ENCODE data around the gene PCSK1N.

- TF ChIP-seq CTCF (IDR thresholded peaks at IDR 0.05; ENCODE audit: poor library complexity) (no peak), EZH2 (IDR thresholded peaks at IDR 0.05; ENCODE audit: borderline replicate concordance) (no peak), EZH2phosphoT487 (IDR thresholded peaks at IDR 0.05; ENCODE audit: low read depth, severe bottlenecking, unreplicated experiment) (no peak)
Observed at GRCh38 chrX:48839686-48840085, 4.3 kb upstream of the PCSK1N start.

Measured in hepatocyte (in vitro differentiated cells).